ENCODE measurements around the gene C1orf210.

C1orf210 gene

GRCh38 chr1:43275826-43276620, 9.4 kb downstream of the C1orf210 start:
- ATAC-seq: no peak
- no peak for TF ChIP-seq PATZ1 (CRISPR knock-in tag; IDR thresholded peaks at IDR 0.05; ENCODE audit: borderline replicate concordance)
- TF ChIP-seq SNAI2 (CRISPR knock-in tag; IDR thresholded peaks at IDR 0.05): no peak
- no peak for TF ChIP-seq ZNF8 (CRISPR knock-in tag; IDR thresholded peaks at IDR 0.05)
- no peak for TF ChIP-seq ISL1 (CRISPR knock-in tag; IDR thresholded peaks at IDR 0.05)
- no peak for TF ChIP-seq ARNTL (CRISPR knock-in tag; IDR thresholded peaks at IDR 0.05; ENCODE audit: borderline replicate concordance, low read depth)

- no peak for ATAC-seq
- TF ChIP-seq ZFP3 (CRISPR knock-in tag; IDR thresholded peaks at IDR 0.05) (no peak), BACH2 (CRISPR knock-in tag; IDR thresholded peaks at IDR 0.05; ENCODE audit: borderline replicate concordance) (no peak), SNAI2 (CRISPR knock-in tag; IDR thresholded peaks at IDR 0.05) (no peak), POU6F1 (CRISPR knock-in tag; IDR thresholded peaks at IDR 0.05; ENCODE audit: borderline replicate concordance, low read depth) (no peak), GLIS3 (CRISPR knock-in tag; IDR thresholded peaks at IDR 0.05) (no peak), CREB5 (CRISPR knock-in tag; IDR thresholded peaks at IDR 0.05; ENCODE audit: low read depth) (no peak), ESRRG (CRISPR knock-in tag; IDR thresholded peaks at IDR 0.05) (no peak), TCF4 (CRISPR knock-in tag; IDR thresholded peaks at IDR 0.05; ENCODE audit: borderline replicate concordance) (no peak), ZC3H10 (CRISPR knock-in tag; IDR thresholded peaks at IDR 0.05) (no peak), PATZ1 (CRISPR knock-in tag; IDR thresholded peaks at IDR 0.05; ENCODE audit: borderline replicate concordance) (no peak), ZNF565 (CRISPR knock-in tag; conservative IDR thresholded peaks at IDR 0.05; ENCODE audit: low read depth) (no peak)
These were observed 10.6 kb downstream of the C1orf210 start for GRCh38 chr1:43274804-43275180.

GRCh38 chr1:43274125-43274803, 11.1 kb downstream of the C1orf210 start:
- TF ChIP-seq ESRRG (CRISPR knock-in tag; IDR thresholded peaks at IDR 0.05) (no peak), ZC3H10 (CRISPR knock-in tag; IDR thresholded peaks at IDR 0.05) (no peak), PATZ1 (CRISPR knock-in tag; IDR thresholded peaks at IDR 0.05; ENCODE audit: borderline replicate concordance) (no peak), ZNF70 (CRISPR knock-in tag; IDR thresholded peaks at IDR 0.05) (no peak), TCF4 (CRISPR knock-in tag; IDR thresholded peaks at IDR 0.05; ENCODE audit: borderline replicate concordance) (no peak), ZFP30 (CRISPR knock-in tag; IDR thresholded peaks at IDR 0.05) (no peak), SNAI2 (CRISPR knock-in tag; IDR thresholded peaks at IDR 0.05) (no peak), PPARA (CRISPR knock-in tag; IDR thresholded peaks at IDR 0.05; ENCODE audit: borderline replicate concordance) (no peak), POU6F1 (CRISPR knock-in tag; IDR thresholded peaks at IDR 0.05; ENCODE audit: borderline replicate concordance, low read depth) (no peak)
- ATAC-seq: no peak
